Brain microvascular endothelial cell (primary cell): ENCODE measurements around the gene TAF4B.

ENCODE experiments used
- DNase-seq: peaks from one replicate; pipeline ENCODE4 v3.0.0-alpha.2; 2020
- H3K27ac ChIP-seq: fragments of 250-450 bp; sonication (Bioruptor Pico); 2 replicates; pipeline ENCODE4 v1.5.1; 2020; ENCODE audit warnings: mild to moderate bottlenecking, moderate library complexity
- H3K27me3 ChIP-seq: fragments of 250-450 bp; sonication (Bioruptor Pico); replicated peaks from 2 replicates; pipeline ENCODE4 v1.5.1; 2020; ENCODE audit warnings: mild to moderate bottlenecking
- H3K36me3 ChIP-seq: fragments of 250-450 bp; sonication (Bioruptor Pico); replicated peaks from 2 replicates; pipeline ENCODE4 v1.5.1; 2020; ENCODE audit warnings: mild to moderate bottlenecking
- H3K4me3 ChIP-seq: 2 replicates; pipeline ENCODE4 v1.5.1; 2011; ENCODE audit warnings: low read depth, mild to moderate bottlenecking, control low read depth, low read length, moderate library complexity
- in situ Hi-C: cut with HindIII; loops from 2 replicates; pipeline ENCODE4 v1.10.0; 2017; ENCODE audit warnings: low sequenced_read_pairs, low pct_ligation_motif_present
- TF ChIP-seq, protein P1 (sequence below): IDR thresholded peaks from 2 replicates; pipeline ENCODE4 v1.5.1; 2011; ENCODE audit warnings: low read depth, mild to moderate bottlenecking, moderate library complexity, low read length, control low read depth, inconsistent platforms; ENCODE audit errors: missing control alignments

The TAF4B gene

DNA sequence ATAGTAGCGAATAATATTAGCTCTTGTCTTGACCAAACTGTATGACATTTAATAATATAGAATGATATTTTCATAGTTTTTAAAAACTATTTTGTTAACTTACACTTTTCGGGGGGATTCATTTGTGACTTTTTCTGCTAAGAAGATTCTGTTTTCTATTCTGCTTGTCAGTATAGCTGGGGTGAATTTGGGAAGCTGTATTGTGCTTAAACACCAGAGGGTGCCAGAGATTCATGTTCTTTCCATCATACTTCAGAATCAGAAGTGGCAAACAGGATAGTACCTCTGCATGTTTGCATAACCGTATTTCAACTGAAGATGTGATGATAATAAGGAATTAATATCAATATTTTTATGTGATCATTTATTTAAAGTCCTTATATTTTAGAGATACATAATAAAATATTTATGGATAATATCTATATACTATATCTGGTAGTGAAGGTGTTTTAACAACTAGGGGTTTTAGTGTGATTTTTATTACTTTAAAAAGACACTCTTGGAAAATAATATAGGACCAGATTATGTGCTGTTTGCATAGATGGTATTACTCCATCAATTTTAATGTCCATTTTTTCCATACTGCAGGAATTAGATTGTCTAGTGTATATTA, 81.0 kb downstream of the TAF4B start:
- in situ Hi-C loops = no loop called here
- no peaks in the 10 kb centered on the region for H3K36me3 ChIP-seq
- TF ChIP-seq, protein P1, sequence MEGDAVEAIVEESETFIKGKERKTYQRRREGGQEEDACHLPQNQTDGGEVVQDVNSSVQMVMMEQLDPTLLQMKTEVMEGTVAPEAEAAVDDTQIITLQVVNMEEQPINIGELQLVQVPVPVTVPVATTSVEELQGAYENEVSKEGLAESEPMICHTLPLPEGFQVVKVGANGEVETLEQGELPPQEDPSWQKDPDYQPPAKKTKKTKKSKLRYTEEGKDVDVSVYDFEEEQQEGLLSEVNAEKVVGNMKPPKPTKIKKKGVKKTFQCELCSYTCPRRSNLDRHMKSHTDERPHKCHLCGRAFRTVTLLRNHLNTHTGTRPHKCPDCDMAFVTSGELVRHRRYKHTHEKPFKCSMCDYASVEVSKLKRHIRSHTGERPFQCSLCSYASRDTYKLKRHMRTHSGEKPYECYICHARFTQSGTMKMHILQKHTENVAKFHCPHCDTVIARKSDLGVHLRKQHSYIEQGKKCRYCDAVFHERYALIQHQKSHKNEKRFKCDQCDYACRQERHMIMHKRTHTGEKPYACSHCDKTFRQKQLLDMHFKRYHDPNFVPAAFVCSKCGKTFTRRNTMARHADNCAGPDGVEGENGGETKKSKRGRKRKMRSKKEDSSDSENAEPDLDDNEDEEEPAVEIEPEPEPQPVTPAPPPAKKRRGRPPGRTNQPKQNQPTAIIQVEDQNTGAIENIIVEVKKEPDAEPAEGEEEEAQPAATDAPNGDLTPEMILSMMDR = peak; percentile 71
- no peak overlapping the region for H3K4me3 ChIP-seq
- H3K27ac ChIP-seq = no peak overlapping the region
- peak; percentile 60 for DNase-seq
- no peaks in the 10 kb centered on the region for H3K27me3 ChIP-seq

DNA sequence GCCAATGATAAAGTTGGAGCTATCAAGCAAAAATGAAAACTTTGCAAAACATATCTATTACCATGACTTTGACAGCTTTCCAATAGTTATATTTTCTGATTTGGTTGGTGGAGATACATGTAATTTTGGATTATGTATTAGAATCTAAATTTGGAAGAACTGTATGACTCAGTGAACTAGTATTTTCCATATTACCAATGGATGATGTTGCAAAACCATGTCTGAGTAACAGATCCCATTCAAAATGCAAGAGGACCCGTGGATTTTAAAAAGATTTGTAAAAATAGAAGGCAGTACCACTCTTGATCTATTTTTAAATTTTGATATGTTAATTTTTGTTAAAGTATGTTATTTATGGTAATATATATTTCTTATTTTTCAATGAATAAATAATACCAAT, 83.0 kb downstream of the TAF4B start:
- Histone ChIP-seq H3K4me3 (no peak overlapping the region), H3K27me3 (no peaks in the 10 kb centered on the region), H3K36me3 (no peaks in the 10 kb centered on the region), H3K27ac (no peak overlapping the region)
- no peak for DNase-seq
- TF ChIP-seq, protein P1 = no peak
- in situ Hi-C loops = no loop called here

DNA sequence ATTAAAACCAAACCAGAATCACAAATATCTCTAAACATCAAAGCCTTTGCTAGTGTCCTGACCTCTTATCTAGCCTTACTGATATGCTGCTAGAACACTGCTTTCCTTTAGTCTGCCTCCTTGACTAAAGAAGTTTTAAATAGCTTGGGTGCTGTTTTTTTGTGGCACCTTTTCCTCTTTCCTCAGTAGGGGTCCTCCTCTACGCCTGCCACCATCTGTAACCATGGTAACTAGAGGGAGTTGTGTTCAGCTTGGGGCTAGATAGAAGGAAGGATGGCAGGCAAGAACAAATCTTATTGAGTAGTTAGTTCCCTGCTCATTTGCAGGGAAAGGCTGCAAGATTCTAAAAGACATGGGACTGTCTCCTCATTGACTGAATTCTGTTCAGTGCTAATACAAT, 86.0 kb downstream of the TAF4B start:
- TF ChIP-seq, protein P1 = no peak
- DNase-seq = no peak
- Histone ChIP-seq H3K36me3 (no peaks in the 10 kb centered on the region), H3K4me3 (no peak overlapping the region), H3K27me3 (no peaks in the 10 kb centered on the region), H3K27ac (no peak overlapping the region)
- in situ Hi-C loops = no loop called here

DNA sequence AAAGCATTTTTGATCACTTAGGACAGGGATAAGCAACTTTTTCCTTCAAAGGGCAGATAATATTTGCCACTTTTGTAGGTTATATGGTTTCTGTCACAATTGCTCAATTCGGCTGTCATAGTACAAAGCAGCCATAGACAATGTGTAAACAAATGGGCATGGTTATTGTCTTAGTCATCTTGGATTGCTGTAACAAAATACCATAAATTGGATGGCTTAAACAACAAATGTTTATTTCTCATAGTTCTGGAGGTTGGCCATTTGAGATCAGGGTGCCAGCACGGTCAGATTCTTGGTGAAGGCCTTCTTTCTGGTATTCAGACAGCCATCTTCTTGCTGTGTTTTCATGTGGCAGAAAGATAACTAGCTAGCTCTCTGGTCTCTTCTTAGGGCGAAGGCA, 91.2 kb downstream of the TAF4B start:
- H3K27ac ChIP-seq = no peak overlapping the region
- in situ Hi-C loops = no loop called here

DNA sequence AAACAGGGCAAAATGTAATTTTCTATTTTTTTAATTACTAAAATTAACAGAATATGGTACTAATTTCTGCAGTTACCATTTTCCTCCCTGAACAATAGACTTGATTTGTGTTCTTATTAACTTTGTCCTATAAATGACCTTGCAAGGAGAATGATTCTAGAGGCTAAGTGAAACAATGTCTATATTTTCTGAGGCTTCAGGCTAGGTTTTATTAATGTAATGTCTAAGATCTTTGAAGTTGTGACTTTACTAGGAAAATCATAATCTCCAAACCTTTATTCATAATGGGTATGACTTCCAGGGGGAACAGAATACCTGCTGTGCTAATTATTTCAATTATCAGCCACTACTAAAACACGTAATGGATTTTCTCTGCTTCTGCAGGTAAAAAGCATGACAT, 94.4 kb downstream of the TAF4B start:
- in situ Hi-C loops = no loop called here
- H3K36me3 ChIP-seq = no peaks in the 10 kb centered on the region
- no peak for DNase-seq
- no peak overlapping the region for H3K4me3 ChIP-seq
- no peak overlapping the region for H3K27ac ChIP-seq
- TF ChIP-seq, protein P1 = no peak
- H3K27me3 ChIP-seq = no peaks in the 10 kb centered on the region

More for the DNA sequence above, 91.2 kb downstream of the TAF4B start:
- Histone ChIP-seq H3K36me3 (no peaks in the 10 kb centered on the region), H3K4me3 (no peak overlapping the region), H3K27me3 (no peaks in the 10 kb centered on the region)
- TF ChIP-seq, protein P1 = no peak
- DNase-seq = no peak
